CD4-positive, alpha-beta T cell treated with Interleukin-17A for 1 hour (primary cell): Measurements from ENCODE around the gene C1orf50.
"Not testable (repeated sequence)": the region's sequence is repeated elsewhere in the genome, so short reads cannot be mapped to it uniquely, and the experiment has no call there.

Experiments used
- DNase-seq: peaks from one replicate; pipeline ENCODE4 v3.0.0-alpha.2; 2020

C1orf50 gene

GRCh38 chr1:42766741-42767509 is at the start of gene C1orf50, which contains the start of gene P3H1:
TSS of gene C1orf50 (plus strand) at chr1:42767249. CDS start at chr1:42767312, 63 bp downstream.
TSS of gene P3H1 (minus strand) at chr1:42767028. CDS start at chr1:42766971, 57 bp downstream.
- DNase-seq = peak; percentile 99

GRCh38 chr1:42720868-42721267 is 46.2 kb upstream of the C1orf50 start:
- DNase-seq = no peak

- DNase-seq = no peak
Observed at GRCh38 chr1:42721926-42722325, 45.1 kb upstream of the C1orf50 start.

- not testable (repeated sequence) for DNase-seq
Observed at GRCh38 chr1:42722403-42722802, 44.6 kb upstream of the C1orf50 start.

GRCh38 chr1:42723511-42723910 is 43.5 kb upstream of the C1orf50 start:
- no peak for DNase-seq

GRCh38 chr1:42725820-42726219 is 41.2 kb upstream of the C1orf50 start:
- not testable (repeated sequence) for DNase-seq

GRCh38 chr1:42730002-42730401 is 37.0 kb upstream of the C1orf50 start:
- DNase-seq = no peak

- DNase-seq = peak; percentile 22
Observed at GRCh38 chr1:42730988-42731387, 36.1 kb upstream of the C1orf50 start.

- no peak for DNase-seq
Observed at GRCh38 chr1:42731585-42731984, 35.5 kb upstream of the C1orf50 start.

GRCh38 chr1:42732126-42732680 is 34.8 kb upstream of the C1orf50 start:
- DNase-seq = no peak

- DNase-seq = no peak
Observed at GRCh38 chr1:42733415-42734200, 33.4 kb upstream of the C1orf50 start.

GRCh38 chr1:42734201-42735035 is 32.6 kb upstream of the C1orf50 start:
- no peak for DNase-seq

- DNase-seq = no peak
Observed at GRCh38 chr1:42735056-42735455, 32.0 kb upstream of the C1orf50 start.

GRCh38 chr1:42735477-42736105 is 31.5 kb upstream of the C1orf50 start:
- no peak for DNase-seq

GRCh38 chr1:42736152-42736551 is 30.9 kb upstream of the C1orf50 start:
- DNase-seq = no peak

- no peak for DNase-seq
Observed at GRCh38 chr1:42736571-42737200, 30.4 kb upstream of the C1orf50 start.

GRCh38 chr1:42737257-42737656 is 29.8 kb upstream of the C1orf50 start:
- DNase-seq = no peak

- no peak for DNase-seq
Observed at GRCh38 chr1:42737986-42738677, 28.9 kb upstream of the C1orf50 start.

GRCh38 chr1:42738678-42739226 is 28.3 kb upstream of the C1orf50 start:
- no peak for DNase-seq
